GM12878 (cell line): Measurements from ENCODE around the gene GALNTL6. TPM values are rescaled to one million over a fixed set of nuclear protein-coding genes. Genes with fewer than 3 reads are reported as not detected.

Experiments
- ATAC-seq: fragments of 200-7000 bp; cut with Tn5 transposase; 3 replicates; pipeline ENCODE4 v1.9.1; 2020; ENCODE audit warnings: mild to moderate bottlenecking, moderate library complexity
- BruUV-seq: library from RNA; stranded (reverse); fragments of 400-500 nt; replicated peaks from 2 replicates; lab custom pipeline; 2021; lab: Mats Ljungman, UMichigan
- CTCF ChIA-PET: fragments of 300-600 bp; sonication (Branson Sonifier 250); formaldehyde crosslinking; extraction: SDS; loops from one replicate; lab custom pipeline; 2021; ENCODE audit warnings: inconsistent platforms; lab: Yijun Ruan, JAX
- POLR2A ChIA-PET: fragments of 350-600 bp; formaldehyde crosslinking; extraction: SDS; loops from one replicate; lab custom pipeline; 2021; ENCODE audit warnings: inconsistent platforms; lab: Charles Lee
- RAD21 ChIA-PET: fragments of 300-600 bp; sonication (Branson Sonifier 250); formaldehyde crosslinking; loops from one replicate; lab custom pipeline; 2023; ENCODE audit warnings: antibody characterized with exemption; ENCODE audit not compliant: unreplicated experiment; lab: Charles Lee
- SMC1A ChIA-PET: fragments of 300-600 bp; sonication (Branson Sonifier 250); formaldehyde crosslinking; loops from one replicate; lab custom pipeline; 2023; ENCODE audit not compliant: unreplicated experiment, uncharacterized antibody; lab: Charles Lee
- DNase-seq: peaks from one replicate; pipeline ENCODE4 v3.0.0-alpha.2; 2011; ENCODE audit warnings: low read depth, low spot score
- FAIRE-seq: peaks from 3 replicates; lab custom pipeline; 2011; peaks lifted over from hg19 to GRCh38; lab: Jason Lieb, UNC
- H2AFZ ChIP-seq: 2 replicates; pipeline ENCODE4 v1.6.0; 2011; ENCODE audit warnings: low read depth, low read length, control low read depth; ENCODE audit not compliant: control insufficient read depth
- H3K27ac ChIP-seq: 2 replicates; pipeline ENCODE4 v1.5.1; 2011; ENCODE audit warnings: control low read depth; ENCODE audit not compliant: control insufficient read depth, insufficient read depth
- H3K27me3 ChIP-seq, 2 experiments: replicated peaks in 1 of 2; 2 replicates each; pipeline versions ENCODE4 v1.6.0 to v1.6.1; 2011; ENCODE audit warnings: low read length in 1 of 2; ENCODE audit not compliant: control insufficient read depth in 2 of 2, insufficient read depth in 2 of 2
- H3K36me3 ChIP-seq, 2 experiments: 2 replicates each; pipeline ENCODE4 v1.5.1; 2011; ENCODE audit warnings: low read length in 1 of 2; ENCODE audit not compliant: control insufficient read depth in 2 of 2, insufficient read depth in 2 of 2
- H3K4me1 ChIP-seq: 2 replicates; pipeline ENCODE4 v1.6.1; 2011; ENCODE audit warnings: mild to moderate bottlenecking, low read length, moderate library complexity, mixed read lengths; ENCODE audit not compliant: control insufficient read depth, insufficient read depth
- H3K4me2 ChIP-seq: 2 replicates; pipeline ENCODE4 v1.6.0; 2011; ENCODE audit warnings: control low read depth; ENCODE audit not compliant: control insufficient read depth, insufficient read depth
- H3K4me3 ChIP-seq: fragments of 200-600 bp; sonication (generic); 2 replicates; pipeline ENCODE4 v1.5.1; 2016
- H3K79me2 ChIP-seq: 2 replicates; pipeline ENCODE4 v1.6.0; 2011; ENCODE audit warnings: low read length; ENCODE audit not compliant: control insufficient read depth, insufficient read depth
- H3K9ac ChIP-seq: 2 replicates; pipeline ENCODE4 v1.8.0; 2011; ENCODE audit warnings: low read length, control low read depth, mixed read lengths; ENCODE audit not compliant: control insufficient read depth, insufficient read depth
- H3K9me3 ChIP-seq: replicated peaks from 3 replicates; pipeline ENCODE4 v1.5.1; 2011; ENCODE audit warnings: mild to moderate bottlenecking, low read length; ENCODE audit not compliant: control insufficient read depth, insufficient read depth
- H4K20me1 ChIP-seq: 2 replicates; pipeline ENCODE4 v1.6.0; 2011; ENCODE audit not compliant: control insufficient read depth, insufficient read depth
- EP300 ChIP-seq, 2 experiments: fragments of 150-350 bp in 1 of 2; IDR thresholded peaks; 2 replicates each; pipeline ENCODE4 v1.6.1; 2011 to 2012; ENCODE audit warnings: low read depth in 2 of 2, low read length in 2 of 2, borderline replicate concordance in 1 of 2, improper control_type of control experiment in 1 of 2, inconsistent platforms in 1 of 2; ENCODE audit not compliant: control insufficient read depth in 1 of 2
- ETV6 ChIP-seq, 2 experiments: fragments of 450-650 bp in 1 of 2; IDR thresholded peaks in 1 of 2; conservative IDR thresholded peaks in 1 of 2; 2 replicates each; pipeline ENCODE4 v1.6.1; 2014; ENCODE audit warnings: antibody characterized with exemption in 1 of 2, borderline replicate concordance in 1 of 2, low read depth in 1 of 2, mild to moderate bottlenecking in 1 of 2, moderate library complexity in 1 of 2
- NBN ChIP-seq: fragments of 450-650 bp; IDR thresholded peaks from 2 replicates; pipeline ENCODE4 v1.6.1; 2016
- POU2F2 ChIP-seq: IDR thresholded peaks from 3 replicates; pipeline ENCODE4 v1.6.1; 2011; ENCODE audit warnings: low read depth, mild to moderate bottlenecking, low read length, borderline replicate concordance
- RBBP5 ChIP-seq: fragments of 200-600 bp; sonication (generic); conservative IDR thresholded peaks from 2 replicates; pipeline ENCODE4 v1.6.1; 2016
- TCF12 ChIP-seq: IDR thresholded peaks from 2 replicates; pipeline ENCODE4 v1.6.1; 2011; ENCODE audit warnings: low read depth, mild to moderate bottlenecking, low read length
- ZZZ3 ChIP-seq: IDR thresholded peaks from 2 replicates; pipeline ENCODE4 v1.6.1; 2011; ENCODE audit warnings: low read depth; ENCODE audit not compliant: control insufficient read depth, insufficient read length
- WGBS: methylation state at CpG from one replicate; pipeline ENCODE4 v1.1.6; 2016; ENCODE audit warnings: low lambda C conversion rate; ENCODE audit not compliant: insufficient replicate concordance, insufficient coverage; ENCODE audit errors: missing lambda C conversion rate; 5-methylcytosine and 5-hydroxymethylcytosine counted together
- in situ Hi-C: fragments of 300-500 bp; cut with MboI; formaldehyde crosslinking; loops from 9 replicates; pipeline ENCODE4 v1.14.3; 2018; ENCODE audit warnings: mixed read lengths
- intact Hi-C: fragments of 100-400 bp; cut with micrococcal nuclease; formaldehyde crosslinking; loops from one replicate; pipeline ENCODE4 v1.14.2; 2022; ENCODE audit not compliant: unreplicated experiment
- polyA plus RNA-seq, 11 experiments: library from polyadenylated mRNA; depleted of rRNA in 4 of 11; unstranded in 6 of 11; stranded (reverse) in 5 of 11; fragments of >200 nt; fragmentation: Nextera tagmentation in 4 of 11; fragmentation: Illumina TruSeq in 1 of 11; extraction: Ambion mirVana in 4 of 11; extraction: Trizol in 1 of 11; gene quantifications; 1 replicate in 1 of 11; 2 replicates in 10 of 11; pipeline versions ENCODE4 v1.2.1 to v1.2.3, GENCODE V29; 2011 to 2016; ENCODE audit warnings: inconsistent platforms in 2 of 11, missing spikeins in 2 of 11, low read depth in 1 of 11
- total RNA-seq, 4 experiments: library from RNA; depleted of rRNA in 3 of 4; stranded (reverse); fragments of >200 nt in 3 of 4; fragmentation: Illumina TruSeq in 1 of 4; extraction: Trizol in 1 of 4; gene quantifications; 2 replicates each; pipeline versions ENCODE4 v1.2.1 to v1.2.3, GENCODE V29; 2013 to 2021
- TF ChIP-seq, protein P1 (sequence below): IDR thresholded peaks from 2 replicates; pipeline ENCODE4 v1.6.1; 2012; ENCODE audit warnings: low read depth, low read length, improper control_type of control experiment
- TF ChIP-seq, protein P2 (sequence below): fragments of 450-650 bp; formaldehyde crosslinking; IDR thresholded peaks from 2 replicates; pipeline ENCODE4 v1.4.0; 2022; ENCODE audit warnings: mild to moderate bottlenecking, moderate library complexity

Gene GALNTL6
- total and polyA plus RNA-seq, 10 of the 15 experiments (the other 5 are each of a cell fraction or from before 2014, with no cell fraction given) = 0.01 to 0.29 TPM; not detected in 8

- no peak overlapping the region for H3K27ac ChIP-seq
- no peak overlapping the region for H3K4me2 ChIP-seq
- TF ChIP-seq, protein P1, sequence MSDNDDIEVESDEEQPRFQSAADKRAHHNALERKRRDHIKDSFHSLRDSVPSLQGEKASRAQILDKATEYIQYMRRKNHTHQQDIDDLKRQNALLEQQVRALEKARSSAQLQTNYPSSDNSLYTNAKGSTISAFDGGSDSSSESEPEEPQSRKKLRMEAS = no peak
- TF ChIP-seq ETV6 (conservative IDR thresholded peaks at IDR 0.05 in 1 of 2, IDR thresholded peaks at IDR 0.05 in 1 of 2; ENCODE audit: borderline replicate concordance in 1 of 2, low read depth in 1 of 2) = no peak
- no peak for TF ChIP-seq RBBP5
- TF ChIP-seq, protein P2, sequence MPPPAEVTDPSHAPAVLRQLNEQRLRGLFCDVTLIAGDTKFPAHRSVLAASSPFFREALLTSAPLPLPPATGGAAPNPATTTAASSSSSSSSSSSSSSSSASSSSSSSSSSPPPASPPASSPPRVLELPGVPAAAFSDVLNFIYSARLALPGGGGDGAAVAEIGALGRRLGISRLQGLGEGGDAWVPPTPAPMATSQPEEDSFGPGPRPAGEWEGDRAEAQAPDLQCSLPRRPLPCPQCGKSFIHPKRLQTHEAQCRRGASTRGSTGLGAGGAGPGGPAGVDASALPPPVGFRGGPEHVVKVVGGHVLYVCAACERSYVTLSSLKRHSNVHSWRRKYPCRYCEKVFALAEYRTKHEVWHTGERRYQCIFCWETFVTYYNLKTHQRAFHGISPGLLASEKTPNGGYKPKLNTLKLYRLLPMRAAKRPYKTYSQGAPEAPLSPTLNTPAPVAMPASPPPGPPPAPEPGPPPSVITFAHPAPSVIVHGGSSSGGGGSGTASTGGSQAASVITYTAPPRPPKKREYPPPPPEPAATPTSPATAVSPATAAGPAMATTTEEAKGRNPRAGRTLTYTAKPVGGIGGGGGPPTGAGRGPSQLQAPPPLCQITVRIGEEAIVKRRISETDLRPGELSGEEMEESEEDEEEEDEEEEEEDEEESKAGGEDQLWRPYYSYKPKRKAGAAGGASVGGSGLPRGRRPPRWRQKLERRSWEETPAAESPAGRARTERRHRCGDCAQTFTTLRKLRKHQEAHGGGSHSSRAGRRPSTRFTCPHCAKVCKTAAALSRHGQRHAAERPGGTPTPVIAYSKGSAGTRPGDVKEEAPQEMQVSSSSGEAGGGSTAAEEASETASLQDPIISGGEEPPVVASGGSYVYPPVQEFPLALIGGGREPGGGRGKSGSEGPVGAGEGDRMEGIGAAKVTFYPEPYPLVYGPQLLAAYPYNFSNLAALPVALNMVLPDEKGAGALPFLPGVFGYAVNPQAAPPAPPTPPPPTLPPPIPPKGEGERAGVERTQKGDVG = no peak
- TF ChIP-seq EP300 (IDR thresholded peaks at IDR 0.05; ENCODE audit: borderline replicate concordance in 1 of 2, control insufficient read depth in 1 of 2, low read depth in 2 of 2, low read length in 2 of 2) = no peak
- TF ChIP-seq POU2F2 = no peak
- no peak for TF ChIP-seq ZZZ3
- TF ChIP-seq NBN = no peak
- no peak for TF ChIP-seq TCF12
- FAIRE-seq (no peak), ATAC-seq (no peak), DNase-seq (no peak)
- intact Hi-C loops = no loop called here
- ChIA-PET SMC1A (no interaction called here), CTCF (no interaction called here), RAD21 (no interaction called here), POLR2A (no interaction called here)
- no peaks in the 10 kb centered on the region for H3K9me3 ChIP-seq
- H3K9ac ChIP-seq = no peak overlapping the region
- no peak overlapping the region for H2AFZ ChIP-seq
- no peak overlapping the region for H3K4me3 ChIP-seq
- no peaks in the 10 kb centered on the region for H3K36me3 ChIP-seq
- in situ Hi-C loops = no loop called here
- H3K27me3 ChIP-seq = no peaks in the 10 kb centered on the region
- no peaks in the 10 kb centered on the region for H3K79me2 ChIP-seq
- H4K20me1 ChIP-seq = no peaks in the 10 kb centered on the region
- WGBS = 5% methylated on average over 2 of the region's 2 CpGs
- BruUV-seq = no TSS peak
- H3K4me1 ChIP-seq = no peaks in the 10 kb centered on the region
Measured at GRCh38 chr4:172686021-172686420, 872.8 kb downstream of the GALNTL6 start.
